ENCODE measurements around the gene EVC2. TPM values are rescaled to one million over a fixed set of nuclear protein-coding genes. Genes with fewer than 3 reads are reported as not detected.

Gene EVC2
- total RNA-seq, 2 experiments from 2014 or later: 3.4 TPM; not detected in 1

DNA sequence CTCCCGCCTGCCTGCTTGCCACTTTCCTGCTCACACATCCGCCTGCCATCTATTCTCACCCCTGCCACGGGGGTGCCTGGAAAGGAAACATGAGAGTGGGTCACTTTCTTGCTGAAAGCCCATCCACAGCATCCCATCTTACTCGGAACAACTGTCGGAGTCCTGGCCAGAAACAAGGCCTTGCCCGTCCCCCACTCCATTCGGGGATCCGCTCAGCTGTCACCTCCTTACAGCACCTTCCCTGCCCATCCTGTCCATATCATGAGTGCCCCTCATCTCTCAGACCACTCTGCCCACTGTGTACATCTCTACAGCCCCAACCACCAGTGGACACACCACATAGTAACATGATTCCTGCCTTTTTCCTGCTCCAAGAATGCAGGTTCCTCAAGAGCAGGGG is 6.4 kb downstream of the EVC2 start:
- Histone ChIP-seq H3K27ac (ENCODE audit: low read depth, low read length, poor library complexity, severe bottlenecking) (no peak overlapping the region), H3K36me3 (ENCODE audit: insufficient read depth, low read length) (no peaks in the 10 kb centered on the region), H4K20me1 (ENCODE audit: insufficient read depth, low read length) (no peaks in the 10 kb centered on the region), H3K4me1 (ENCODE audit: insufficient read depth, low read length, poor library complexity, severe bottlenecking) (no peaks in the 10 kb centered on the region), H3K9me2 (ENCODE audit: insufficient read depth, low read length) (no peaks in the 10 kb centered on the region), H3K9me3 (ENCODE audit: low read length) (no peaks in the 10 kb centered on the region), H3K4me2 (ENCODE audit: low read length) (no peak overlapping the region), H3K79me2 (ENCODE audit: insufficient read depth, low read depth, low read length) (no peaks in the 10 kb centered on the region), H3K4me3 (ENCODE audit: low read depth, low read length, poor library complexity, severe bottlenecking) (no peak overlapping the region), H2AFZ (ENCODE audit: low read length) (no peak overlapping the region)
- POLR2A ChIA-PET: no interaction called here
- no peak for DNase-seq (ENCODE audit: low spot score)
- CTCF ChIA-PET (ENCODE audit: unreplicated experiment): no interaction called here
- intact Hi-C loops (cut with micrococcal nuclease; ENCODE audit: unreplicated experiment): no loop called here
- no peak for TF ChIP-seq EZH2phosphoT487 (IDR thresholded peaks at IDR 0.05; ENCODE audit: borderline replicate concordance, low read depth, low read length)
- TF ChIP-seq, protein P1, sequence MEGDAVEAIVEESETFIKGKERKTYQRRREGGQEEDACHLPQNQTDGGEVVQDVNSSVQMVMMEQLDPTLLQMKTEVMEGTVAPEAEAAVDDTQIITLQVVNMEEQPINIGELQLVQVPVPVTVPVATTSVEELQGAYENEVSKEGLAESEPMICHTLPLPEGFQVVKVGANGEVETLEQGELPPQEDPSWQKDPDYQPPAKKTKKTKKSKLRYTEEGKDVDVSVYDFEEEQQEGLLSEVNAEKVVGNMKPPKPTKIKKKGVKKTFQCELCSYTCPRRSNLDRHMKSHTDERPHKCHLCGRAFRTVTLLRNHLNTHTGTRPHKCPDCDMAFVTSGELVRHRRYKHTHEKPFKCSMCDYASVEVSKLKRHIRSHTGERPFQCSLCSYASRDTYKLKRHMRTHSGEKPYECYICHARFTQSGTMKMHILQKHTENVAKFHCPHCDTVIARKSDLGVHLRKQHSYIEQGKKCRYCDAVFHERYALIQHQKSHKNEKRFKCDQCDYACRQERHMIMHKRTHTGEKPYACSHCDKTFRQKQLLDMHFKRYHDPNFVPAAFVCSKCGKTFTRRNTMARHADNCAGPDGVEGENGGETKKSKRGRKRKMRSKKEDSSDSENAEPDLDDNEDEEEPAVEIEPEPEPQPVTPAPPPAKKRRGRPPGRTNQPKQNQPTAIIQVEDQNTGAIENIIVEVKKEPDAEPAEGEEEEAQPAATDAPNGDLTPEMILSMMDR (conservative IDR thresholded peaks at IDR 0.05; ENCODE audit: low read length): no peak
- BruUV-seq (replicated peaks): no TSS peak

DNA sequence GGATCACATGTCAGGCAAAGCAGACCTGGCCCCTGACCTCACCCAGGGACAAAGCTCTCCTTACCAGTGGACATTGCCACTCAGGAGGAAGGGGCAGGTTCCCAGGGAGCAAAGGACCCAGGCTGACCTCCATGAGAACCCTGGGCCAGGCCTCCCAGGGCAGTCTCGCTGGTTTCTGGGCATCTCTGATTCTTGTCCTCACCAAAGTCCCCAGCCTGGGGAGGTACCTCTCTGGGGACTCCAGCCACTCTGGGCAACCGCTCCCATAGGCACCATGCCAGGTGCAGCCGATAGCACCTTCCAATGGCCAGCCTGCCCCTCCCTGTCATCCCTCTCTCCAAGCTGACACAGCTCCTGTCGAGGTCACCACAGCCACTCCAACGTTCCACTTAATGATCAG is 7.9 kb downstream of the EVC2 start:
- DNase-seq (ENCODE audit: low spot score): no peak
- no TSS peak for BruUV-seq (replicated peaks)
- Histone ChIP-seq H3K4me3 (ENCODE audit: low read depth, low read length, poor library complexity, severe bottlenecking) (no peak overlapping the region), H4K20me1 (ENCODE audit: insufficient read depth, low read length) (no peaks in the 10 kb centered on the region), H3K9me3 (ENCODE audit: low read length) (no peaks in the 10 kb centered on the region), H3K9me2 (ENCODE audit: insufficient read depth, low read length) (no peaks in the 10 kb centered on the region), H3K4me2 (ENCODE audit: low read length) (no peak overlapping the region), H3K36me3 (ENCODE audit: insufficient read depth, low read length) (no peaks in the 10 kb centered on the region), H2AFZ (ENCODE audit: low read length) (no peak overlapping the region), H3K27ac (ENCODE audit: low read depth, low read length, poor library complexity, severe bottlenecking) (no peak overlapping the region), H3K79me2 (ENCODE audit: insufficient read depth, low read depth, low read length) (no peaks in the 10 kb centered on the region), H3K4me1 (ENCODE audit: insufficient read depth, low read length, poor library complexity, severe bottlenecking) (no peaks in the 10 kb centered on the region)
- ChIA-PET CTCF (ENCODE audit: unreplicated experiment) (no interaction called here), POLR2A (no interaction called here)
- TF ChIP-seq, protein P1 (conservative IDR thresholded peaks at IDR 0.05; ENCODE audit: low read length): no peak
- no peak for TF ChIP-seq EZH2phosphoT487 (IDR thresholded peaks at IDR 0.05; ENCODE audit: borderline replicate concordance, low read depth, low read length)
- intact Hi-C loops (cut with micrococcal nuclease; ENCODE audit: unreplicated experiment): no loop called here

DNA sequence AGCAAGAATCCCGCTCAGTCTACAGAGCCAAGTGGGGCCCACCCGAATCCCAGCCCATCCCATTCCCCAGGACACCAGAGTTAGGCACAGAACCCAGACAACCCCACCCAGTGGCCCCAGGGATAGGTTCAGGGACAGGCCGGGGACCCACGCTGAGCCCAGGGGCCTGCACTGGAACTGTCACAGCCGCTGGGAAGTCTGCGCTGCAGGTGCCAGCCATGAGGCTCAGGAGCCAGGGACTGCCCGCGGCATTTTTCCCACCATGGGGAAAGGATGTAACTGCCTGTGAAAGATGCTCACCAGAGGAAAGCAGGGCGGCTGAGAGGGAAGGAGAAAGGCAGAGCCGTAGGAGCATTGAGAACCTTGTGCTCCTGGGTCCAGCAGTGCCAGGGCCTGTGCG is 12.0 kb downstream of the EVC2 start:
- TF ChIP-seq, protein P1 (conservative IDR thresholded peaks at IDR 0.05; ENCODE audit: low read length): no peak
- TF ChIP-seq EZH2phosphoT487 (IDR thresholded peaks at IDR 0.05; ENCODE audit: borderline replicate concordance, low read depth, low read length): no peak
- intact Hi-C loops (cut with micrococcal nuclease; ENCODE audit: unreplicated experiment): no loop called here
- H2AFZ ChIP-seq (ENCODE audit: low read length): no peak overlapping the region

More for the DNA sequence above, 12.0 kb downstream of the EVC2 start:
- no peak overlapping the region for H3K4me3 ChIP-seq (ENCODE audit: low read depth, low read length, poor library complexity, severe bottlenecking)
- H3K36me3 ChIP-seq (ENCODE audit: insufficient read depth, low read length): no peaks in the 10 kb centered on the region
- H3K4me1 ChIP-seq (ENCODE audit: insufficient read depth, low read length, poor library complexity, severe bottlenecking): no peaks in the 10 kb centered on the region
- BruUV-seq (replicated peaks): no TSS peak
- CTCF ChIA-PET (ENCODE audit: unreplicated experiment): no interaction called here
- H3K27ac ChIP-seq (ENCODE audit: low read depth, low read length, poor library complexity, severe bottlenecking): no peak overlapping the region
- no peak overlapping the region for H3K4me2 ChIP-seq (ENCODE audit: low read length)
- no peaks in the 10 kb centered on the region for H3K79me2 ChIP-seq (ENCODE audit: insufficient read depth, low read depth, low read length)
- no peaks in the 10 kb centered on the region for H3K9me3 ChIP-seq (ENCODE audit: low read length)
- DNase-seq (ENCODE audit: low spot score): no peak
- no peaks in the 10 kb centered on the region for H3K9me2 ChIP-seq (ENCODE audit: insufficient read depth, low read length)
- POLR2A ChIA-PET: no interaction called here
- no peaks in the 10 kb centered on the region for H4K20me1 ChIP-seq (ENCODE audit: insufficient read depth, low read length)
